GM23338 (cell line): Measurements from ENCODE around the gene SPATA13. TPM values are rescaled to one million over a fixed set of nuclear protein-coding genes. Genes with fewer than 3 reads are reported as not detected.

Experiments used
- ATAC-seq: fragments of 200-7000 bp; cut with Tn5 transposase; 3 replicates; pipeline ENCODE4 v1.9.1; 2020
- DNase-seq: peaks from one replicate; pipeline ENCODE4 v3.0.0-alpha.2; 2015; ENCODE audit warnings: low spot score
- H2AFZ ChIP-seq: fragments of 200-600 bp; sonication (generic); 2 replicates; pipeline ENCODE4 v1.8.0; 2016; ENCODE audit warnings: antibody characterized with exemption, mild to moderate bottlenecking, moderate library complexity
- H3F3A ChIP-seq: fragments of 200-600 bp; sonication (generic); replicated peaks from 2 replicates; pipeline ENCODE4 v1.8.0; 2017; ENCODE audit warnings: antibody characterized with exemption, mixed run types, low read depth
- H3K27ac ChIP-seq: fragments of 200-600 bp; sonication (generic); 2 replicates; pipeline ENCODE4 v1.6.1; 2016; ENCODE audit warnings: low read depth
- H3K27me3 ChIP-seq: fragments of 200-600 bp; sonication (generic); 2 replicates; pipeline ENCODE4 v1.8.0; 2016; ENCODE audit warnings: mild to moderate bottlenecking, mixed run types, moderate library complexity; ENCODE audit not compliant: insufficient read depth
- H3K36me3 ChIP-seq: fragments of 200-600 bp; sonication (generic); 2 replicates; pipeline ENCODE4 v1.8.0; 2016; ENCODE audit warnings: mild to moderate bottlenecking; ENCODE audit not compliant: insufficient read depth
- H3K4me1 ChIP-seq: fragments of 200-600 bp; sonication (generic); 2 replicates; pipeline ENCODE4 v1.8.0; 2016; ENCODE audit warnings: mild to moderate bottlenecking, moderate library complexity; ENCODE audit not compliant: insufficient read depth
- H3K4me2 ChIP-seq: fragments of 200-600 bp; sonication (generic); 2 replicates; pipeline ENCODE4 v1.7.1; 2017; ENCODE audit warnings: mixed run types
- H3K4me3 ChIP-seq: fragments of 200-600 bp; sonication (generic); 2 replicates; pipeline ENCODE4 v1.6.1; 2016; ENCODE audit warnings: mixed run types
- H3K79me2 ChIP-seq: fragments of 200-600 bp; sonication (generic); replicated peaks from 2 replicates; pipeline ENCODE4 v1.8.0; 2017; ENCODE audit warnings: mild to moderate bottlenecking; ENCODE audit not compliant: insufficient read depth
- H3K9me2 ChIP-seq: fragments of 200-600 bp; sonication (generic); 2 replicates; pipeline ENCODE4 v1.8.0; 2017; ENCODE audit not compliant: insufficient read depth
- H4K20me1 ChIP-seq: fragments of 200-600 bp; sonication (generic); replicated peaks from 2 replicates; pipeline ENCODE4 v1.8.0; 2017; ENCODE audit warnings: mild to moderate bottlenecking; ENCODE audit not compliant: insufficient read depth
- H3K27ac Mint-ChIP-seq: 2 replicates; pipeline ENCODE4 v1.8.0; 2020; ENCODE audit warnings: inconsistent platforms, mild to moderate bottlenecking, moderate library complexity, mixed read lengths
- H3K27me3 Mint-ChIP-seq: 3 replicates; pipeline ENCODE4 v1.8.0; 2022; ENCODE audit warnings: low read depth, mild to moderate bottlenecking, moderate library complexity, mixed read lengths, inconsistent platforms; ENCODE audit not compliant: insufficient read depth, poor library complexity
- H3K36me3 Mint-ChIP-seq: 3 replicates; pipeline ENCODE4 v1.8.0; 2021; ENCODE audit warnings: low read depth, mild to moderate bottlenecking, inconsistent platforms, moderate library complexity, mixed read lengths
- H3K4me1 Mint-ChIP-seq: 3 replicates; pipeline ENCODE4 v1.8.0; 2020; ENCODE audit warnings: mild to moderate bottlenecking, inconsistent platforms, mixed read lengths
- H3K4me3 Mint-ChIP-seq: 3 replicates; pipeline ENCODE4 v1.8.0; 2021; ENCODE audit warnings: moderate library complexity, mild to moderate bottlenecking, inconsistent platforms, mixed read lengths
- H3K9me3 Mint-ChIP-seq: 3 replicates; pipeline ENCODE4 v1.8.0; 2020; ENCODE audit warnings: moderate library complexity, mild to moderate bottlenecking, inconsistent platforms, mixed read lengths
- CREB1 ChIP-seq: fragments of 250-450 bp; sonication (Bioruptor Pico); IDR thresholded peaks from 2 replicates; pipeline ENCODE4 v1.5.0; 2020; ENCODE audit warnings: low read depth, mild to moderate bottlenecking, moderate library complexity
- EZH2 ChIP-seq: fragments of 200-600 bp; sonication (generic); IDR thresholded peaks from one replicate; pipeline ENCODE4 v1.8.0; 2017; ENCODE audit warnings: antibody characterized with exemption, mild to moderate bottlenecking, low read depth; ENCODE audit not compliant: unreplicated experiment
- EZH2phosphoT487 ChIP-seq: fragments of 200-600 bp; sonication (generic); IDR thresholded peaks from one replicate; pipeline ENCODE4 v1.8.1; 2018; ENCODE audit warnings: antibody characterized with exemption; ENCODE audit not compliant: unreplicated experiment
- JUNB ChIP-seq: IDR thresholded peaks from one replicate; pipeline ENCODE4 v1.6.1; 2016; ENCODE audit warnings: antibody characterized with exemption; ENCODE audit not compliant: unreplicated experiment
- NANOG ChIP-seq: IDR thresholded peaks from 2 replicates; pipeline ENCODE4 v1.6.1; 2016; ENCODE audit warnings: antibody characterized with exemption, borderline replicate concordance
- POLR2AphosphoS5 ChIP-seq: IDR thresholded peaks from 2 replicates; pipeline ENCODE4 v1.6.1; 2016; ENCODE audit warnings: antibody characterized with exemption, low read depth
- STAT1 ChIP-seq: IDR thresholded peaks from one replicate; pipeline ENCODE4 v1.6.1; 2016; ENCODE audit warnings: antibody characterized with exemption; ENCODE audit not compliant: unreplicated experiment
- ZNF114 ChIP-seq: fragments of 250-450 bp; sonication (Bioruptor Pico); IDR thresholded peaks from 2 replicates; pipeline ENCODE4 v1.5.0; 2020; ENCODE audit warnings: mild to moderate bottlenecking, moderate library complexity
- ZNF331 ChIP-seq: fragments of 250-450 bp; sonication (Bioruptor Pico); IDR thresholded peaks from 2 replicates; pipeline ENCODE4 v1.5.0; 2020; ENCODE audit warnings: low read depth, mild to moderate bottlenecking, moderate library complexity
- polyA plus RNA-seq: library from polyadenylated mRNA; unstranded; fragments of >200 nt; fragmentation: Nextera tagmentation; extraction: Ambion mirVana; gene quantifications from 2 replicates; pipeline ENCODE4 v1.2.1, GENCODE V29; 2016
- total RNA-seq: library from RNA; depleted of rRNA; stranded (reverse); fragments of >200 nt; shearing (Covaris generic); gene quantifications from 2 replicates; pipeline ENCODE4 v1.2.3, GENCODE V29; 2014
- TF ChIP-seq, protein P1 (sequence below): fragments of 250-450 bp; sonication (Bioruptor Pico); IDR thresholded peaks from 2 replicates; pipeline ENCODE4 v1.5.0; 2020; ENCODE audit warnings: mild to moderate bottlenecking, moderate library complexity
- TF ChIP-seq, protein P2 (sequence below): IDR thresholded peaks from 2 replicates; pipeline ENCODE4 v1.6.1; 2016; ENCODE audit warnings: antibody characterized with exemption
- TF ChIP-seq, protein P3 (sequence below), 2 experiments: fragments of 200-600 bp in 1 of 2; sonication (generic) in 1 of 2; conservative IDR thresholded peaks; 2 replicates each; pipeline versions ENCODE4 v1.5.1 to v1.6.1; 2016 to 2017; ENCODE audit warnings: antibody characterized with exemption in 2 of 2, low read depth in 2 of 2, mild to moderate bottlenecking in 2 of 2, moderate library complexity in 1 of 2
- TF ChIP-seq, protein P4 (sequence below): IDR thresholded peaks from one replicate; pipeline ENCODE4 v1.6.1; 2018; ENCODE audit warnings: antibody characterized with exemption; ENCODE audit not compliant: unreplicated experiment

SPATA13 gene
- total and polyA plus RNA-seq, 2 experiments from 2014 or later, result 11.9 to 45.7 TPM

DNA sequence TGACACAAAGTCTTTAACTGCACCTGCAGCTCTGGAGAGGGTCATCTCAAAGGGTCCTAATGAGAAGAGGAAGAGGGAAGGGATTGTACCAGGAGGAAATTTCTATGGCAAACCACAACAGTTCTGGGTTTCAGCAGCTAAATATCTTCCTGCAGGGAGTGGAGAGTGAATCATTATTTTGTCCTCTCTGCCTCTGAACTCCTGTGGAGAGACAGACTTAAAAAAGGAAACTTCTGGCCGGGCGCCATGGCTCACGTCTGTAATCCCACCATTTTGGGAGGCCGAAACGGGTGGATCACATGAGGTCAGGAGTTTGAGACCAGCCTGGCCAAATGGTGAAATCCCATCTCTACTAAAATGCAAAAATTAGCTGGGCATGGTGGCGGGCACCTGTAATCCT is 132.0 kb downstream of the SPATA13 start:
- H3K79me2 ChIP-seq, result no peaks in the 10 kb centered on the region
- H3K4me3 ChIP-seq, result no peak overlapping the region
- H3F3A ChIP-seq, result no peaks in the 10 kb centered on the region
- peaks cover 13% of the 10 kb centered on the region for H3K36me3 ChIP-seq
- TF ChIP-seq, protein P1, sequence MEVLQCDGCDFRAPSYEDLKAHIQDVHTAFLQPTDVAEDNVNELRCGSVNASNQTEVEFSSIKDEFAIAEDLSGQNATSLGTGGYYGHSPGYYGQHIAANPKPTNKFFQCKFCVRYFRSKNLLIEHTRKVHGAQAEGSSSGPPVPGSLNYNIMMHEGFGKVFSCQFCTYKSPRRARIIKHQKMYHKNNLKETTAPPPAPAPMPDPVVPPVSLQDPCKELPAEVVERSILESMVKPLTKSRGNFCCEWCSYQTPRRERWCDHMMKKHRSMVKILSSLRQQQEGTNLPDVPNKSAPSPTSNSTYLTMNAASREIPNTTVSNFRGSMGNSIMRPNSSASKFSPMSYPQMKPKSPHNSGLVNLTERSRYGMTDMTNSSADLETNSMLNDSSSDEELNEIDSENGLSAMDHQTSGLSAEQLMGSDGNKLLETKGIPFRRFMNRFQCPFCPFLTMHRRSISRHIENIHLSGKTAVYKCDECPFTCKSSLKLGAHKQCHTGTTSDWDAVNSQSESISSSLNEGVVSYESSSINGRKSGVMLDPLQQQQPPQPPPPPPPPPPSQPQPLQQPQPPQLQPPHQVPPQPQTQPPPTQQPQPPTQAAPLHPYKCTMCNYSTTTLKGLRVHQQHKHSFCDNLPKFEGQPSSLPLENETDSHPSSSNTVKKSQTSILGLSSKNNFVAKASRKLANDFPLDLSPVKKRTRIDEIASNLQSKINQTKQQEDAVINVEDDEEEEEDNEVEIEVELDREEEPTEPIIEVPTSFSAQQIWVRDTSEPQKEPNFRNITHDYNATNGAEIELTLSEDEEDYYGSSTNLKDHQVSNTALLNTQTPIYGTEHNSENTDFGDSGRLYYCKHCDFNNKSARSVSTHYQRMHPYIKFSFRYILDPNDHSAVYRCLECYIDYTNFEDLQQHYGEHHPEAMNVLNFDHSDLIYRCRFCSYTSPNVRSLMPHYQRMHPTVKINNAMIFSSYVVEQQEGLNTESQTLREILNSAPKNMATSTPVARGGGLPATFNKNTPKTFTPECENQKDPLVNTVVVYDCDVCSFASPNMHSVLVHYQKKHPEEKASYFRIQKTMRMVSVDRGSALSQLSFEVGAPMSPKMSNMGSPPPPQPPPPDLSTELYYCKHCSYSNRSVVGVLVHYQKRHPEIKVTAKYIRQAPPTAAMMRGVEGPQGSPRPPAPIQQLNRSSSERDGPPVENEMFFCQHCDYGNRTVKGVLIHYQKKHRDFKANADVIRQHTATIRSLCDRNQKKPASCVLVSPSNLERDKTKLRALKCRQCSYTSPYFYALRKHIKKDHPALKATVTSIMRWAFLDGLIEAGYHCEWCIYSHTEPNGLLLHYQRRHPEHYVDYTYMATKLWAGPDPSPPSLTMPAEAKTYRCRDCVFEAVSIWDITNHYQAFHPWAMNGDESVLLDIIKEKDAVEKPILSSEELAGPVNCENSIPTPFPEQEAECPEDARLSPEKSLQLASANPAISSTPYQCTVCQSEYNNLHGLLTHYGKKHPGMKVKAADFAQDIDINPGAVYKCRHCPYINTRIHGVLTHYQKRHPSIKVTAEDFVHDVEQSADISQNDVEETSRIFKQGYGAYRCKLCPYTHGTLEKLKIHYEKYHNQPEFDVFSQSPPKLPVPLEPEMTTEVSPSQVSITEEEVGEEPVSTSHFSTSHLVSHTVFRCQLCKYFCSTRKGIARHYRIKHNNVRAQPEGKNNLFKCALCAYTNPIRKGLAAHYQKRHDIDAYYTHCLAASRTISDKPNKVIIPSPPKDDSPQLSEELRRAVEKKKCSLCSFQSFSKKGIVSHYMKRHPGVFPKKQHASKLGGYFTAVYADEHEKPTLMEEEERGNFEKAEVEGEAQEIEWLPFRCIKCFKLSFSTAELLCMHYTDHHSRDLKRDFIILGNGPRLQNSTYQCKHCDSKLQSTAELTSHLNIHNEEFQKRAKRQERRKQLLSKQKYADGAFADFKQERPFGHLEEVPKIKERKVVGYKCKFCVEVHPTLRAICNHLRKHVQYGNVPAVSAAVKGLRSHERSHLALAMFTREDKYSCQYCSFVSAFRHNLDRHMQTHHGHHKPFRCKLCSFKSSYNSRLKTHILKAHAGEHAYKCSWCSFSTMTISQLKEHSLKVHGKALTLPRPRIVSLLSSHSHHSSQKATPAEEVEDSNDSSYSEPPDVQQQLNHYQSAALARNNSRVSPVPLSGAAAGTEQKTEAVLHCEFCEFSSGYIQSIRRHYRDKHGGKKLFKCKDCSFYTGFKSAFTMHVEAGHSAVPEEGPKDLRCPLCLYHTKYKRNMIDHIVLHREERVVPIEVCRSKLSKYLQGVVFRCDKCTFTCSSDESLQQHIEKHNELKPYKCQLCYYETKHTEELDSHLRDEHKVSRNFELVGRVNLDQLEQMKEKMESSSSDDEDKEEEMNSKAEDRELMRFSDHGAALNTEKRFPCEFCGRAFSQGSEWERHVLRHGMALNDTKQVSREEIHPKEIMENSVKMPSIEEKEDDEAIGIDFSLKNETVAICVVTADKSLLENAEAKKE (CRISPR knock-in tag), result no peak
- TF ChIP-seq JUNB, result no peak
- TF ChIP-seq, protein P2, sequence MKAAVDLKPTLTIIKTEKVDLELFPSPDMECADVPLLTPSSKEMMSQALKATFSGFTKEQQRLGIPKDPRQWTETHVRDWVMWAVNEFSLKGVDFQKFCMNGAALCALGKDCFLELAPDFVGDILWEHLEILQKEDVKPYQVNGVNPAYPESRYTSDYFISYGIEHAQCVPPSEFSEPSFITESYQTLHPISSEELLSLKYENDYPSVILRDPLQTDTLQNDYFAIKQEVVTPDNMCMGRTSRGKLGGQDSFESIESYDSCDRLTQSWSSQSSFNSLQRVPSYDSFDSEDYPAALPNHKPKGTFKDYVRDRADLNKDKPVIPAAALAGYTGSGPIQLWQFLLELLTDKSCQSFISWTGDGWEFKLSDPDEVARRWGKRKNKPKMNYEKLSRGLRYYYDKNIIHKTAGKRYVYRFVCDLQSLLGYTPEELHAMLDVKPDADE, result no peak
- TF ChIP-seq NANOG, result no peak
- TF ChIP-seq, protein P3, sequence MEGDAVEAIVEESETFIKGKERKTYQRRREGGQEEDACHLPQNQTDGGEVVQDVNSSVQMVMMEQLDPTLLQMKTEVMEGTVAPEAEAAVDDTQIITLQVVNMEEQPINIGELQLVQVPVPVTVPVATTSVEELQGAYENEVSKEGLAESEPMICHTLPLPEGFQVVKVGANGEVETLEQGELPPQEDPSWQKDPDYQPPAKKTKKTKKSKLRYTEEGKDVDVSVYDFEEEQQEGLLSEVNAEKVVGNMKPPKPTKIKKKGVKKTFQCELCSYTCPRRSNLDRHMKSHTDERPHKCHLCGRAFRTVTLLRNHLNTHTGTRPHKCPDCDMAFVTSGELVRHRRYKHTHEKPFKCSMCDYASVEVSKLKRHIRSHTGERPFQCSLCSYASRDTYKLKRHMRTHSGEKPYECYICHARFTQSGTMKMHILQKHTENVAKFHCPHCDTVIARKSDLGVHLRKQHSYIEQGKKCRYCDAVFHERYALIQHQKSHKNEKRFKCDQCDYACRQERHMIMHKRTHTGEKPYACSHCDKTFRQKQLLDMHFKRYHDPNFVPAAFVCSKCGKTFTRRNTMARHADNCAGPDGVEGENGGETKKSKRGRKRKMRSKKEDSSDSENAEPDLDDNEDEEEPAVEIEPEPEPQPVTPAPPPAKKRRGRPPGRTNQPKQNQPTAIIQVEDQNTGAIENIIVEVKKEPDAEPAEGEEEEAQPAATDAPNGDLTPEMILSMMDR (conservative IDR thresholded peaks at IDR 0.05; ENCODE audit: low read depth in 2 of 2), result no peak
- no peak for TF ChIP-seq CREB1 (CRISPR knock-in tag)
- TF ChIP-seq ZNF331 (CRISPR knock-in tag), result no peak
- TF ChIP-seq POLR2AphosphoS5, result no peak
- TF ChIP-seq EZH2, result no peak
- TF ChIP-seq STAT1, result no peak
- TF ChIP-seq ZNF114 (CRISPR knock-in tag), result no peak
- TF ChIP-seq EZH2phosphoT487, result no peak
- TF ChIP-seq, protein P4, sequence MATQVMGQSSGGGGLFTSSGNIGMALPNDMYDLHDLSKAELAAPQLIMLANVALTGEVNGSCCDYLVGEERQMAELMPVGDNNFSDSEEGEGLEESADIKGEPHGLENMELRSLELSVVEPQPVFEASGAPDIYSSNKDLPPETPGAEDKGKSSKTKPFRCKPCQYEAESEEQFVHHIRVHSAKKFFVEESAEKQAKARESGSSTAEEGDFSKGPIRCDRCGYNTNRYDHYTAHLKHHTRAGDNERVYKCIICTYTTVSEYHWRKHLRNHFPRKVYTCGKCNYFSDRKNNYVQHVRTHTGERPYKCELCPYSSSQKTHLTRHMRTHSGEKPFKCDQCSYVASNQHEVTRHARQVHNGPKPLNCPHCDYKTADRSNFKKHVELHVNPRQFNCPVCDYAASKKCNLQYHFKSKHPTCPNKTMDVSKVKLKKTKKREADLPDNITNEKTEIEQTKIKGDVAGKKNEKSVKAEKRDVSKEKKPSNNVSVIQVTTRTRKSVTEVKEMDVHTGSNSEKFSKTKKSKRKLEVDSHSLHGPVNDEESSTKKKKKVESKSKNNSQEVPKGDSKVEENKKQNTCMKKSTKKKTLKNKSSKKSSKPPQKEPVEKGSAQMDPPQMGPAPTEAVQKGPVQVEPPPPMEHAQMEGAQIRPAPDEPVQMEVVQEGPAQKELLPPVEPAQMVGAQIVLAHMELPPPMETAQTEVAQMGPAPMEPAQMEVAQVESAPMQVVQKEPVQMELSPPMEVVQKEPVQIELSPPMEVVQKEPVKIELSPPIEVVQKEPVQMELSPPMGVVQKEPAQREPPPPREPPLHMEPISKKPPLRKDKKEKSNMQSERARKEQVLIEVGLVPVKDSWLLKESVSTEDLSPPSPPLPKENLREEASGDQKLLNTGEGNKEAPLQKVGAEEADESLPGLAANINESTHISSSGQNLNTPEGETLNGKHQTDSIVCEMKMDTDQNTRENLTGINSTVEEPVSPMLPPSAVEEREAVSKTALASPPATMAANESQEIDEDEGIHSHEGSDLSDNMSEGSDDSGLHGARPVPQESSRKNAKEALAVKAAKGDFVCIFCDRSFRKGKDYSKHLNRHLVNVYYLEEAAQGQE, result no peak
- Mint-ChIP-seq H3K36me3 (peaks cover 48% of the 10 kb centered on the region), H3K27me3 (peaks cover 3% of the 10 kb centered on the region), H3K27ac (no peak overlapping the region; the same call in 1 of the 2 replicates), H3K9me3 (no peaks in the 10 kb centered on the region), H3K4me1 (no peaks in the 10 kb centered on the region), H3K4me3 (no peak overlapping the region)
- no peak overlapping the region for H3K4me2 ChIP-seq
- ATAC-seq (no peak), DNase-seq (no peak)
- H3K27ac ChIP-seq, result no peak overlapping the region
- no peak overlapping the region for H2AFZ ChIP-seq
- H3K9me2 ChIP-seq, result no peaks in the 10 kb centered on the region
- H3K4me1 ChIP-seq, result no peaks in the 10 kb centered on the region
- no peaks in the 10 kb centered on the region; the same call in 1 of the 2 replicates for H4K20me1 ChIP-seq
- H3K27me3 ChIP-seq, result no peaks in the 10 kb centered on the region
